Stimulated activated CD4-positive, alpha-beta T cell treated with anti-CD3 and anti-CD28 coated beads, Interleukin-4, amount 100 ng/mL, for 48 hours (primary cell): Measurements from ENCODE around the gene SLC10A6.
"Not testable (repeated sequence)": the region's sequence is repeated elsewhere in the genome, so short reads cannot be mapped to it uniquely, and the experiment has no call there.

Experiments
- DNase-seq, 2 donors: peaks; one replicate each; pipeline ENCODE4 v3.0.0-alpha.2; 2020; ENCODE audit warnings: low read depth in 2 of 2

SLC10A6 gene

GRCh38 chr4:86848732-86849619 is at the start of gene SLC10A6:
TSS of gene SLC10A6 (minus strand) at chr4:86849384. CDS start at chr4:86849115, 269 bp downstream.
- no peak for DNase-seq

- DNase-seq, result no peak
These were observed 49.4 kb upstream of the SLC10A6 start for GRCh38 chr4:86898562-86898961.

- DNase-seq, result no peak
These were observed 47.4 kb upstream of the SLC10A6 start for GRCh38 chr4:86896596-86896995.

GRCh38 chr4:86895692-86896488 is 46.7 kb upstream of the SLC10A6 start:
- DNase-seq, result no peak

- DNase-seq, result no peak
These were observed 45.3 kb upstream of the SLC10A6 start for GRCh38 chr4:86894455-86894854.

- DNase-seq, result no peak
These were observed 44.0 kb upstream of the SLC10A6 start for GRCh38 chr4:86893136-86893535.

- no peak for DNase-seq
These were observed 43.4 kb upstream of the SLC10A6 start for GRCh38 chr4:86892636-86892960.

GRCh38 chr4:86891762-86892635 is 42.8 kb upstream of the SLC10A6 start, which contains the start of gene C4orf36:
TSS of gene C4orf36 (minus strand) at chr4:86892422. CDS start at chr4:86891520, 902 bp downstream.
- DNase-seq, result peak; percentile 11 to 32

GRCh38 chr4:86890790-86891189 is 41.6 kb upstream of the SLC10A6 start:
- DNase-seq, result no peak

GRCh38 chr4:86879641-86880040 is 30.5 kb upstream of the SLC10A6 start:
- DNase-seq, result no peak

- DNase-seq, result no peak
These were observed 29.5 kb upstream of the SLC10A6 start for GRCh38 chr4:86878640-86879039.

- DNase-seq, result no peak
These were observed 27.9 kb upstream of the SLC10A6 start for GRCh38 chr4:86876894-86877685.

GRCh38 chr4:86875436-86875835 is 26.3 kb upstream of the SLC10A6 start:
- not testable (repeated sequence) for DNase-seq

- DNase-seq, result no peak
These were observed 23.0 kb upstream of the SLC10A6 start for GRCh38 chr4:86872135-86872534.

GRCh38 chr4:86870442-86871069 is 21.4 kb upstream of the SLC10A6 start:
- no peak for DNase-seq

- no peak for DNase-seq
These were observed 8.3 kb upstream of the SLC10A6 start for GRCh38 chr4:86857341-86858052.

- no peak for DNase-seq
These were observed 7.7 kb upstream of the SLC10A6 start for GRCh38 chr4:86856896-86857295.

GRCh38 chr4:86855572-86855971 is 6.4 kb upstream of the SLC10A6 start:
- no peak for DNase-seq

GRCh38 chr4:86853209-86853608 is 4.0 kb upstream of the SLC10A6 start:
- no peak for DNase-seq

GRCh38 chr4:86848136-86848535 is 1.0 kb downstream of the SLC10A6 start:
- DNase-seq, result no peak
